HG03025 (cell line): Measurements from ENCODE around the gene FNDC11.
"Not testable (repeated sequence)": the region's sequence is repeated elsewhere in the genome, so short reads cannot be mapped to it uniquely, and the experiment has no call there.

Source experiments
- ATAC-seq: cut with Tn5 transposase; IDR thresholded peaks from one replicate; pipeline ENCODE4 v1.9.1; 2021; ENCODE audit warnings: mild to moderate bottlenecking, moderate library complexity; ENCODE audit not compliant: unreplicated experiment, low FRiP score

Gene FNDC11

DNA sequence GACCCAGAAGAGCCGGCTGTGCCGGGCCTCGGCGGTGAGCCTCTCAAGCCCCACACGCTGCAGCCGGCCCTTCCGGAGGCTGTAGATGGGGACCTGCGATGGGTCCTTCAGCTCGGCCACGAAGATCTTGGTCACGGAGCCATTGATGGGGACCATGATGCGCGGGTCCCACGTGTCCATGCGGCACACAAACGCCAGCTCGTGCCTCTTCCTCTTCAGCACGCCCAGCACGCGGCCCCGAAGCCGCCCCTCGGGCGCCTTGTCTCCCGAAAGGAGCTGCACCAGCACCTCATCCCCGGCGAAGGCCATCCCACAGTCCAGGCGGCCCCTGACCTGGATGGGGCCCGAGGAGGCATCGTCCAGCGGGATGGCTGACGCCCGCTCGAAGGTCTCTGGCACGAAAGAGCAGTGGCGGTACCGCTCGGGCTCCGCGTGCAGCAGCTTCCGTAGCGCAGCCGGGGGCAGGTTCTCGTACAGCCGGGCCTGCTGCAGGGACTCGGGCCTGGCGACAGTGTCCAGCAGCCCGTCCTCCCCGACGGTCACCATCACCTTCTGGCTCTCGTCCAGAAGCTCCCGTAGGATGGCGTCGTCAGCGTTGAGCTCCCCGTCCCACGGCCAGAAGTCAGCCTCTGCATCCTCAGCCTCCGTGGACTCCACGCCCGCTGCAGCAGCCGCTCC, 11.2 kb downstream of the FNDC11 start:
- ATAC-seq = no peak

GRCh38 chr20:63565699-63566335, 11.9 kb downstream of the FNDC11 start:
- no peak for ATAC-seq

DNA sequence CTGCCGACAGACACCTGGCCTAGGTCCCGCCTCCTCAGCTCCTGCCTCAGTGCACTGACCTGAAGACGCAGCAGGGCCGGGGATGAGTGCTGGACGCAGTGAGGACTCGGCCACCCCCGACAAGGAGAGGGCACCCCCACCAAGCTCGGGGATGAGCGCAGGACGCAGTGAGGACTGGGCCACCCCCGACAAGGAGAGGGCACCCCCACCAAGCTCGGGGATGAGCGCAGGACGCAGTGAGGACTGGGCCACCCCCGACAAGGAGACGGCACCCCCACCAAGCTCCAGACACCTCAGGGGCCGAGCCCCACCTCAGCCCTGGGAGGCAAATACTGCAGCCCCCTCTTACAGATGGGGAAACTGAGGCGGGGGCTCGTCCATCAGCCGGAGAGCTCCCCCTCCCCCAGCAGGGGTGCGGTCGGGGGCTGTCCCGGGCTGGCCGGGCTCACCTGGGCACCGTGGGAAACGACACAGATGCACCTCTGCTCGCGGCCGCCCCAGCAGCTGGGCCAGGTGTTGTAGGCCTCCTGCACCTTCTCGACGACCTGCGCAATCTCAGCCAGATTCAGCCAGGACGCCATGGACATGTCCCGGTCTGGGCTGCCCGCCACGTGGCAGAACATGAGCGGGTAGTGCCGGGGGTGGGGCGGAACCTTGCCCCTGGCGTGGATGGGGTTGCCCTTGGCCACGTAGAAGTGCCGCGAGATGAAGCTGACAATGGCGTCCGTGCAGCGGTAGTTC, 12.6 kb downstream of the FNDC11 start:
- ATAC-seq = no peak

GRCh38 chr20:63567136-63567385, 13.1 kb downstream of the FNDC11 start:
- no peak for ATAC-seq

GRCh38 chr20:63567386-63568169, 13.6 kb downstream of the FNDC11 start:
- ATAC-seq = no peak

DNA sequence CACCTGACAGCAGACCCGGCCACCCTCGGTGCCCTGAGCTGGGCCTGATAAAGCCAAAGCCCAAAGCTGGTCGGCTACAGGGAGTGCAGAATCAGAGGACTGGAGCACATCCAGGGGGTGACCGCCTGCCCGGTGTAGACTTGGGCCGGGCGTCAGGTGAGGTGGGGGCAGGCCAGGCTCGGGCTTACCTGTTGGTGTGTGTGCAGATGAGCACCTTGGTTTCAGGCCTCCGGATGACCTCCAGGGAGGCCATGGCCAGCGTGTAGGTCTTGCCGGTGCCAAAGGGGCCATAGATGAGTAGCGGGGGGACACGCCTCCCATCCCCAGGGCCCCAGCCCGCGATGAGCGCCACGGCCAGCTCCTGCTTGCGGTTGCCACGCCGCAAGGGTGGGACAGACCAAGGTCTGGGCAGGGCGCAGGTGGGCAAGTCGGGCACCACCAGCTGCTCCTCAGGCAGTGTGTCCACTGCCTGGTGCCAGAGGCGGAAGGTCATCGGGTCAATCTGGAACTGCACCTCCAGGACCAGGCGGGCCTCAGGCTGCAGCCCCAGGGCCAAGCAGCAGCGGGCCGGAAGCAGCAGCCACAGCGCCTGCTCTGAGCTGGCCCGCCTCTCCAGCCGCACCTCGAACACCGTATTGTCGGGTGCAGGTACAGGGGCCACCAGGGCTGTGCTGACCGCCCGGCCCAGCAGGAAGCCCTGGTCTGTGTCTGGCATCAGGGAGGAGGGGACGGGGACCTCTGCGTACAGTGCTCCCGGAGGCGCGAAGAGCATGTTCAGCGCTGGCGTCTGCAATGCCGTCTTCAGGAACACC, 14.4 kb downstream of the FNDC11 start:
- ATAC-seq = no peak

GRCh38 chr20:63568986-63569949, 15.3 kb downstream of the FNDC11 start:
- no peak for ATAC-seq

DNA sequence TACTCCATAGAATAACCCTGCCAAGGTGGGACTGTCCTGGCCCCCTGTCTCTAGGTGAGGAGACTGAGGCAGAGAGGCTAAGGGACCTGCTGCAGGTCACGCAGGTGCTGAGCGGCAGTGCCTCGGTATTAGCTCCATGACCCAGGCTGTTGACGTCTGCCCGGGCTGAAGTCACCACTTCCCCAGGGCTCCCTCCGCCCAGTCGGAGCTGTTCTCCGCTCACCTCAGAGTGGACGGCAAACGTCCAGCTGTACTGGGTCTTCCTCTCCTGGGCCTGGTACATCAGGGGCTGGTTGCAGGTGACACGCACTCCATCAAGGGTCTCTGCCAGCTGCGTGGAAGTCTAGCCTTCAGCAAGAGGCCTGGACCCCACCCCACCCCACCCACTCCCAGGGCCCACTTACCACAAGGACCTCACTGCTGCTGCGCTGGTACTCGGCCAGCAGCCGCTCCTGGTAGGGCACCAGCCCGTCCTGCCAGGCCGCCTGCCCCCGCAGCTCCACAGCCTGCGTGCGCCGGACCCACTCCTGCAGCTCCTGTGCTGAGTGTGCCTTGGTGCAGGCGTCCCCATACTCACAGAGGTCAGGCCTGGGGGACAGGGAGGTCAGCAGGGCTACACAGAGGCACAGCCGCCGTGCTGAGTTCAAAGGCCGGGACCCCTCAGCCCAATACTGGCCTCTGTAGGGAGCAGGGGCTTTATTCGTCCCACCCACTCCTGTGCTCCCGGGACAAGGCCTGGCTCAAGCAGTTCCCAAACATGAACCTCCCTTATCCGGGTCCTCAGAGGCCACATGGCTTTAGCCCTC, 16.5 kb downstream of the FNDC11 start:
- no peak for ATAC-seq

GRCh38 chr20:63571087-63571478, 17.1 kb downstream of the FNDC11 start:
- ATAC-seq = not testable (repeated sequence)

DNA sequence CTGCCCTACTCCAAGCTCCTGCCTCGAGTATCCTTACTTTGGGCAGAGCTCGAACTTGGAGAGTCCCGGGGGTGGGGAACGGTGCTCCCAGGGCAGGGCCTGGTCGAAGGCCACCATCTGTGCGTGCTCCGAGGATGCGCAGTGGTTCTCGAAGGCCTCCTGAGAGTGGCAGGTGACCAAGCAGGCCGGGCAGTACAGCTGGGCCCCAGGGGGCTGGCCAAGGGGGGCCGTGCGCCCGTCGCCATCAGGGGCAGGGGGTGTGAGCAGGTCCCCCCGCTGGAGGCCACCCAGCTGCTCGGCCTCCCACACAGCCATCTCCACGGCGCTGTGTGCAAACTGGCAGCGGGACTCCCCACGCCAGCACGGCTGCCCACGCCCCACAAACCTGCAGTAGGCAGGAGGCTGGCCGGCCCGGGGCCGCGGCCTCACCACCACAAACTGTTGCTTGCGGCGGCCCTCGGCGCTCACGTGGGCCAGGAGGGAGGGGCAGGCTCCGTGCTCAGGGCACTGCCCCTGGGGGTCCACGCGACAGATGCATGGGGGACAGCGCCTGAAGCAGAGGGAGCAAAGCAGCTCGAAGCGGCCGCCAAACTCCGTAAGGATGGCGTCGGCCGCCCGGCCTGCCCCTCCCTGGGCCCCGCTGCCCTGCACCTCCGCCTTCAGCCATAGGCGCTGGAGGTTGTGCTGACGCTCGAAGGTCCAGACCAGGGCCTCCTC, 18.3 kb downstream of the FNDC11 start:
- no peak for ATAC-seq

- ATAC-seq = no peak
Observed at GRCh38 chr20:63572788-63573646, 19.1 kb downstream of the FNDC11 start.

DNA sequence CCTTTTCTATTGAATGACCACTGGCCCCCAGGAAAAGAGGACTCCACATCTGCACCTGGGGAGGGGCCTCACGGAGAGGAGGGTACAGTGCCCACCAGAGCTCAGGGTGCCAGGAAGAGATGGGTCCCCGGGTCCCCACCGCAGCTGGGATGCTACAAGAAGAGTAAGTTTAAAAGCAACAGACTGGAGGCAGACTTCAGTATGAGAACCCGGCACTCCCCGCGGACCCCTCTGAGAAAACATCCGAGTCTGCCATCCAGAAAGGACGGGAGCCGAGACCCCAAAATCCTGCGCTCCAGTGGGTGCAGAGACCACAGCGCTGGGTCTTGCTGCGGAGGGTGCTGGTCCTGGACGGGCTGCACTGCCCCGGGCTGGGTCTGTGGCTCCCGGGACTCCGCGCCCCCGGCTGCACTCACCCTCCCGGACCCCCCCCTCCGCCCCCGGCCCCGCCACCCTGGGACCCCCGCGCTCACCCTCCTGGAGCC, 19.7 kb downstream of the FNDC11 start:
- ATAC-seq = no peak

GRCh38 chr20:63574156-63574828, 20.3 kb downstream of the FNDC11 start, which contains the start of gene HELZ2:
TSS of gene HELZ2 (minus strand) at chr20:63574239. CDS start at chr20:63572385, 1,854 bp downstream.
- ATAC-seq = no peak

DNA sequence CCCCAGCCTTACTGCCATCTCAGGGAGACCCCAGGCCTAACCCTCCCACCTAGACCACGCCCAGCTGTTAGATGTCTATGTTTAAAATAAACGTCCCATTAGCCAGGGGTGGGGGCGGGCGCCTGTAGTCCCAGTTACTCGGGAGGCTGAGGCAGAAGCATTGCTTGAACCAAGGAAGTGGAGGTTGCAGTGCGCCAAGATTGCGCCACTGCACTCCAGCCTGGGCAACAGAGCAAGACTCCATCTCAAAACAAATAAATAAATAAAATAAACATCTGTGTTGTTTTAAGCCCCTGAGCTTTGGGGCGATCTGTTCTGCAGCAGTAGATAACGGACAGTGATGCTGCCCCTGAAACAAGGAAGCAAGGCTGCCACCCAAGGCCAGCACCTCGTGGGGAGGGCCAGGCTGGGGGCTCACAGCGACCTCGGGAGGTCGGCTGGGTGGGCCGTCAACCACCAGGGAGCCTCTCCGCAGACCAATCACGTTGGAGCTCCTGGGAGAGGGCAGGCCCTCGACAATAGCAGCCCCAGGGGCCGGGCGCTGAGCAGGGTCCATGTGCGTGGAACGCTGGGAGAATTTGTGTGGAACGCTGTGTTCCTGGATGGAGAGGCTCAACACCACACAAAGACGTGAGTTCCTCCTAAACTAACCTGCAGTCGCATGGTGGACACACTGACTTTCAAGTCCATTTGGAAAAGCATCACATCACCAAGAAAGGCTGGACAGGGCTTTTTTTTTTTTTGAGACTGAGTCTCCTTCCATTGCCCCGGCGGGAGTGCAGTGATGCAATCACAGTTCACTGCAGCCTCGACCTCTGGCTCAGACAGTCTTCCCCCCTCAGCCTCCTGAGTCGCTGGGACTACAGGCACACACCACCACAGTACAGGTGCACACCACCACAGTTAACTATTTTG, 21.1 kb downstream of the FNDC11 start:
- no peak for ATAC-seq

DNA sequence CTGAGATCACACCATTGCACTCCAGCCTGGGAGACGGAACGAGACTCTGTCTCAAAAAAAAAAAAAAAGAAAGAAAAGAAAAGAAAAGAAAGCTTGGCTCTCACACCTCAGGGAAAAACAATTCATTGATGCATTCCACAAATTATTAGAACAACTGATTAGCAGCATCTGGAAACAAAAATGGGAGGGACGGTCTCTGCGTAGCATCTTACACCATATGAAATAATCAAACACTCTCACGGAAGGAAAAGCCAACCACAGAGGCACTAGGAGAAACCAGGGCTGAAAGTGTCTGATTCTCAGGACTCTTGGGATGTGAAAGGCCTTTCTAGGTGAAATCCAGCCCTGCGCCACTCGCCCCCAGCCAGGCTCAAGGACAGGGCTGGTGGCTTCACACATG, 22.4 kb downstream of the FNDC11 start:
- ATAC-seq = no peak
